H9 (cell line): Measurements from ENCODE around the gene RFWD3. TPM values are rescaled to one million over a fixed set of nuclear protein-coding genes. Genes with fewer than 3 reads are reported as not detected.

Source experiments
- DNase-seq: peaks from one replicate; pipeline ENCODE4 v3.0.0-alpha.2; 2017
- H2AFZ ChIP-seq: one replicate; pipeline ENCODE4 v1.6.1; 2013; ENCODE audit warnings: mild to moderate bottlenecking, low read length, control low read depth, moderate library complexity
- H2AK5ac ChIP-seq: 2 replicates; pipeline ENCODE4 v1.6.1; 2013; ENCODE audit warnings: low read length, control low read depth, mixed read lengths; ENCODE audit not compliant: insufficient read length
- H2BK120ac ChIP-seq: one replicate; pipeline ENCODE4 v1.6.1; 2013; ENCODE audit warnings: low read depth, mild to moderate bottlenecking, low read length, control low read depth, inconsistent platforms; ENCODE audit not compliant: poor library complexity, severe bottlenecking
- H2BK12ac ChIP-seq: 2 replicates; pipeline ENCODE4 v1.6.1; 2013; ENCODE audit warnings: low read length, control low read depth, mixed read lengths, low read depth; ENCODE audit not compliant: insufficient read length
- H2BK15ac ChIP-seq: 2 replicates; pipeline ENCODE4 v1.6.1; 2013; ENCODE audit warnings: low read depth, low read length, control low read depth
- H2BK20ac ChIP-seq: one replicate; pipeline ENCODE4 v1.6.1; 2013; ENCODE audit warnings: low read depth, mild to moderate bottlenecking, low read length, control low read depth, inconsistent platforms; ENCODE audit not compliant: poor library complexity, severe bottlenecking
- H2BK5ac ChIP-seq: 2 replicates; pipeline ENCODE4 v1.6.1; 2013; ENCODE audit warnings: low read length, control low read depth, mixed read lengths; ENCODE audit not compliant: insufficient read length
- H3K14ac ChIP-seq: 2 replicates; pipeline ENCODE4 v1.6.1; 2013; ENCODE audit warnings: low read length, control low read depth; ENCODE audit not compliant: insufficient read depth
- H3K18ac ChIP-seq: 2 replicates; pipeline ENCODE4 v1.6.1; 2013; ENCODE audit warnings: low read depth, mild to moderate bottlenecking, mixed read lengths, low read length, control low read depth; ENCODE audit not compliant: insufficient read length
- H3K23ac ChIP-seq: 2 replicates; pipeline ENCODE4 v1.6.1; 2013; ENCODE audit warnings: low read length, control low read depth, mixed read lengths, low read depth; ENCODE audit not compliant: insufficient read length
- H3K23me2 ChIP-seq: 2 replicates; pipeline ENCODE4 v1.6.1; 2013; ENCODE audit warnings: low read depth, mild to moderate bottlenecking, mixed read lengths, low read length, control low read depth; ENCODE audit not compliant: insufficient read length, poor library complexity, severe bottlenecking
- H3K27ac ChIP-seq: 2 replicates; pipeline ENCODE4 v1.5.1; 2013; ENCODE audit warnings: low read length, control low read depth, mixed read lengths, low read depth; ENCODE audit not compliant: insufficient read length
- H3K27me3 ChIP-seq: 2 replicates; pipeline ENCODE4 v1.6.1; 2013; ENCODE audit warnings: low read length, control low read depth, inconsistent platforms; ENCODE audit not compliant: insufficient read depth
- H3K4ac ChIP-seq: 2 replicates; pipeline ENCODE4 v1.6.1; 2013; ENCODE audit warnings: low read depth, mild to moderate bottlenecking, control low read depth, inconsistent platforms, low read length, moderate library complexity
- H3K4me1 ChIP-seq: 2 replicates; pipeline ENCODE4 v1.6.1; 2013; ENCODE audit warnings: low read length, control low read depth, inconsistent platforms; ENCODE audit not compliant: insufficient read depth
- H3K4me2 ChIP-seq: 2 replicates; pipeline ENCODE4 v1.6.1; 2013; ENCODE audit warnings: low read length, control low read depth, mixed read lengths; ENCODE audit not compliant: insufficient read length, insufficient read depth
- H3K56ac ChIP-seq: 2 replicates; pipeline ENCODE4 v1.6.1; 2013; ENCODE audit warnings: low read depth, mild to moderate bottlenecking, mixed read lengths, low read length, control low read depth; ENCODE audit not compliant: insufficient read length
- H3K79me1 ChIP-seq: 2 replicates; pipeline ENCODE4 v1.6.1; 2013; ENCODE audit warnings: low read depth, mild to moderate bottlenecking, moderate library complexity, low read length, control low read depth, inconsistent platforms; ENCODE audit not compliant: insufficient read depth, poor library complexity, severe bottlenecking
- H3K79me2 ChIP-seq: 2 replicates; pipeline ENCODE4 v1.6.1; 2013; ENCODE audit warnings: low read length, control low read depth, inconsistent platforms; ENCODE audit not compliant: insufficient read depth
- H3K9ac ChIP-seq: 2 replicates; pipeline ENCODE4 v1.6.1; 2013; ENCODE audit warnings: low read length, control low read depth, mixed read lengths; ENCODE audit not compliant: insufficient read length; ENCODE audit errors: extremely low read depth
- H3K9me3 ChIP-seq: one replicate; pipeline ENCODE4 v1.6.1; 2013; ENCODE audit warnings: low read depth, low read length, inconsistent platforms; ENCODE audit not compliant: control insufficient read depth
- H3T11ph ChIP-seq: one replicate; pipeline ENCODE4 v1.6.1; 2013; ENCODE audit warnings: mild to moderate bottlenecking, low read length, control low read depth, inconsistent platforms
- H4K20me1 ChIP-seq: one replicate; pipeline ENCODE4 v1.6.1; 2013; ENCODE audit not compliant: control insufficient read depth, insufficient read length, insufficient read depth
- H4K5ac ChIP-seq: 2 replicates; pipeline ENCODE4 v1.6.1; 2013; ENCODE audit warnings: low read depth, mild to moderate bottlenecking, mixed read lengths, low read length, control low read depth; ENCODE audit not compliant: insufficient read length
- H4K8ac ChIP-seq: replicated peaks from 2 replicates; pipeline ENCODE4 v1.6.1; 2013; ENCODE audit warnings: low read length, control low read depth, mixed read lengths, low read depth; ENCODE audit not compliant: insufficient read length
- H4K91ac ChIP-seq: 2 replicates; pipeline ENCODE4 v1.6.1; 2013; ENCODE audit warnings: low read depth, mild to moderate bottlenecking, moderate library complexity, mixed read lengths, low read length, control low read depth; ENCODE audit not compliant: insufficient read length
- H3K27ac Mint-ChIP-seq, 3 experiments: 2 replicates in 2 of 3; 3 replicates in 1 of 3; pipeline ENCODE4 v1.8.0; 2020 to 2021; ENCODE audit warnings: mixed read lengths in 3 of 3, mild to moderate bottlenecking in 1 of 3, moderate library complexity in 1 of 3
- H3K27me3 Mint-ChIP-seq: 2 replicates; pipeline ENCODE4 v1.8.0; 2021; ENCODE audit warnings: low read depth, mild to moderate bottlenecking, moderate library complexity, mixed read lengths
- H3K36me3 Mint-ChIP-seq, 3 experiments: 2 replicates in 2 of 3; 3 replicates in 1 of 3; pipeline ENCODE4 v1.8.0; 2020 to 2021; ENCODE audit warnings: low read depth in 3 of 3, mixed read lengths in 3 of 3; ENCODE audit not compliant: insufficient read depth in 1 of 3
- H3K4me1 Mint-ChIP-seq, 2 experiments: 2 replicates each; pipeline ENCODE4 v1.8.0; 2020; ENCODE audit warnings: mixed read lengths in 2 of 2
- H3K4me3 Mint-ChIP-seq, 2 experiments: 2 replicates in 1 of 2; 3 replicates in 1 of 2; pipeline ENCODE4 v1.8.0; 2020 to 2021; ENCODE audit warnings: mild to moderate bottlenecking in 2 of 2, mixed read lengths in 2 of 2, moderate library complexity in 1 of 2
- H3K9me3 Mint-ChIP-seq, 2 experiments: 2 replicates in 1 of 2; 3 replicates in 1 of 2; pipeline ENCODE4 v1.8.0; 2020; ENCODE audit warnings: mild to moderate bottlenecking in 2 of 2, mixed read lengths in 2 of 2, moderate library complexity in 1 of 2
- WGBS: extraction: QIAGEN DNeasy Blood & Tissue Kit; methylation state at CpG from one replicate; pipeline ENCODE4 v1.1.7; 2013; ENCODE audit warnings: missing lambda C conversion rate, low lambda C conversion rate, mixed read lengths; ENCODE audit not compliant: insufficient read length; ENCODE audit errors: extremely low coverage; 5-methylcytosine and 5-hydroxymethylcytosine counted together
- total RNA-seq: library from RNA; stranded (reverse); gene quantifications from 2 replicates; pipeline ENCODE4 v1.2.1, GENCODE V29; 2021
- TF ChIP-seq, protein P1 (sequence below): fragments of 200-600 bp; sonication (generic); conservative IDR thresholded peaks from 3 replicates; pipeline ENCODE4 v1.8.0; 2021; ENCODE audit warnings: antibody characterized with exemption, mild to moderate bottlenecking

RFWD3 gene
- total RNA-seq, 1 experiment from 2014 or later: 114 TPM

DNA sequence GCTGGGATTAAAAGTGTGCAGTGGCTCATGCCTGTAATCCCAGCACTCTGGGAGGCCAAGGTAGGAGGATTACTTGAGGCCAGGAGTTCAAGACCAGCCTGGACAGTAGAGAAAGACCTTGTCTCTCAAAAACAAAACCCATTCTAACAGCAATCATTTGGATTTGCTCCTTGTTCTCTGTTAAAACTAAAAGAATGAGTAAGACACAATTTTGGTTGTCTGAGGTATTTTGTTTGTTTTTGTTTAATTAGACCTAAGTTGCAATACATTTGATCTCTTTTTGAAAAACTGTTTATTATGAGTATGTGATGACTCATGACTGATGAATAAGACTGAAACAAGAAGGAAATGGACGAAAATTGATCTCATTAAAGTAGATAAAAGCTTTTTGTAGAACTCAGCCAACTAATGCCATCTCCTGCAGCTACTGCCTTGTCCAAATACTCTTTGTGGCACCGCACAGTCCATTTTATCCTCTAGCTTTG, 88.8 kb downstream of the RFWD3 start:
- Histone ChIP-seq H2BK15ac (no peak overlapping the region), H3K4ac (no peak overlapping the region), H3K23me2 (no peaks in the 10 kb centered on the region), H3K56ac (no peak overlapping the region), H3K9ac (no peak overlapping the region), H3K79me1 (peaks cover 9% of the 10 kb centered on the region), H4K5ac (no peak overlapping the region), H3K4me1 (no peaks in the 10 kb centered on the region), H2BK20ac (no peak overlapping the region), H3K27ac (no peak overlapping the region), H2BK12ac (no peak overlapping the region), H3K23ac (no peak overlapping the region), H3K9me3 (no peaks in the 10 kb centered on the region), H2AFZ (no peak overlapping the region), H3K79me2 (peaks cover 10% of the 10 kb centered on the region; the same call in 1 of the 2 replicates), H2BK5ac (no peak overlapping the region), H4K91ac (no peak overlapping the region), H2BK120ac (no peak overlapping the region), H3T11ph (no peak overlapping the region), H3K18ac (no peak overlapping the region), H2AK5ac (no peak overlapping the region), H3K14ac (no peak overlapping the region), H3K4me2 (no peak overlapping the region), H4K8ac (no peak overlapping the region), H4K20me1 (no peaks in the 10 kb centered on the region), H3K27me3 (no peaks in the 10 kb centered on the region)
- TF ChIP-seq, protein P1, sequence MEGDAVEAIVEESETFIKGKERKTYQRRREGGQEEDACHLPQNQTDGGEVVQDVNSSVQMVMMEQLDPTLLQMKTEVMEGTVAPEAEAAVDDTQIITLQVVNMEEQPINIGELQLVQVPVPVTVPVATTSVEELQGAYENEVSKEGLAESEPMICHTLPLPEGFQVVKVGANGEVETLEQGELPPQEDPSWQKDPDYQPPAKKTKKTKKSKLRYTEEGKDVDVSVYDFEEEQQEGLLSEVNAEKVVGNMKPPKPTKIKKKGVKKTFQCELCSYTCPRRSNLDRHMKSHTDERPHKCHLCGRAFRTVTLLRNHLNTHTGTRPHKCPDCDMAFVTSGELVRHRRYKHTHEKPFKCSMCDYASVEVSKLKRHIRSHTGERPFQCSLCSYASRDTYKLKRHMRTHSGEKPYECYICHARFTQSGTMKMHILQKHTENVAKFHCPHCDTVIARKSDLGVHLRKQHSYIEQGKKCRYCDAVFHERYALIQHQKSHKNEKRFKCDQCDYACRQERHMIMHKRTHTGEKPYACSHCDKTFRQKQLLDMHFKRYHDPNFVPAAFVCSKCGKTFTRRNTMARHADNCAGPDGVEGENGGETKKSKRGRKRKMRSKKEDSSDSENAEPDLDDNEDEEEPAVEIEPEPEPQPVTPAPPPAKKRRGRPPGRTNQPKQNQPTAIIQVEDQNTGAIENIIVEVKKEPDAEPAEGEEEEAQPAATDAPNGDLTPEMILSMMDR: no peak
- no peak for DNase-seq
- Mint-ChIP-seq H3K4me1 (peaks cover 6 to 9% of the 10 kb centered on the region in 2 experiments), H3K36me3 (no peaks in the 10 kb centered on the region), H3K27ac (peak overlapping the region in 1 of 3 experiments; percentile 11; a peak in 1 of 7 replicates), H3K27me3 (no peaks in the 10 kb centered on the region), H3K9me3 (no peaks in the 10 kb centered on the region), H3K4me3 (no peak overlapping the region)
- no CpG with 5 or more reads among the region's 2 CpGs for WGBS
